Prostate gland (tissue), 2 donors: ENCODE measurements around the gene ANGPTL3.

Source experiments
- POLR2A ChIP-seq: fragments of 450-650 bp; IDR thresholded peaks from one replicate; pipeline ENCODE4 v1.6.1; 2016; ENCODE audit warnings: antibody characterized with exemption, mild to moderate bottlenecking
- TF ChIP-seq, protein P1 (sequence below), 4 experiments: fragments of 200-600 bp in 2 of 4; fragments of 450-650 bp in 2 of 4; sonication (generic) in 2 of 4; IDR thresholded peaks; 1 replicate in 3 of 4; 2 replicates in 1 of 4; pipeline ENCODE4 v1.5.1; 2016 to 2019; ENCODE audit warnings: antibody characterized with exemption in 4 of 4, mild to moderate bottlenecking in 2 of 4, moderate library complexity in 2 of 4

DNA sequence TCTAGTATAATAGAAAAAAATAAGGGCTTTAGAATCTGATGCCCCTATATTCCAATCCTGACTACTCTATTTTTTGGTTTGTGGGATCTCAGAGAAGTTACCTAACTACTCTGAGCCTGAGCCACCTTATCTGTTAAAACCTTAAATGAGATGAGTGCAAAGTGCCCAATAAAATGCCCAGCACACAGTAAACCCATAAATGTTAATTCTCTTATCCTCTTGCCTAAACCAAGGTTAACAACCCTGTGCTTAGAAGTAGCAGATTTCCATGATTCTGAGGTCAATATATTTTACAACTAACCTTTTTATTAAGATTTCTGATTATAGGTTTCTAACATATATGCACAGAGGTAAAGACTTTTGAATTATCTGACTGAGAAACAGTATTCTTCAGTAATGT lies 55.1 kb downstream of the ANGPTL3 start:
- TF ChIP-seq, protein P1, sequence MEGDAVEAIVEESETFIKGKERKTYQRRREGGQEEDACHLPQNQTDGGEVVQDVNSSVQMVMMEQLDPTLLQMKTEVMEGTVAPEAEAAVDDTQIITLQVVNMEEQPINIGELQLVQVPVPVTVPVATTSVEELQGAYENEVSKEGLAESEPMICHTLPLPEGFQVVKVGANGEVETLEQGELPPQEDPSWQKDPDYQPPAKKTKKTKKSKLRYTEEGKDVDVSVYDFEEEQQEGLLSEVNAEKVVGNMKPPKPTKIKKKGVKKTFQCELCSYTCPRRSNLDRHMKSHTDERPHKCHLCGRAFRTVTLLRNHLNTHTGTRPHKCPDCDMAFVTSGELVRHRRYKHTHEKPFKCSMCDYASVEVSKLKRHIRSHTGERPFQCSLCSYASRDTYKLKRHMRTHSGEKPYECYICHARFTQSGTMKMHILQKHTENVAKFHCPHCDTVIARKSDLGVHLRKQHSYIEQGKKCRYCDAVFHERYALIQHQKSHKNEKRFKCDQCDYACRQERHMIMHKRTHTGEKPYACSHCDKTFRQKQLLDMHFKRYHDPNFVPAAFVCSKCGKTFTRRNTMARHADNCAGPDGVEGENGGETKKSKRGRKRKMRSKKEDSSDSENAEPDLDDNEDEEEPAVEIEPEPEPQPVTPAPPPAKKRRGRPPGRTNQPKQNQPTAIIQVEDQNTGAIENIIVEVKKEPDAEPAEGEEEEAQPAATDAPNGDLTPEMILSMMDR (IDR thresholded peaks at IDR 0.05) = no peak
- TF ChIP-seq POLR2A = no peak
